NCI-H1417 (cell line): ENCODE measurements around the gene LORICRIN.

Experiments
- DNase-seq, 3 experiments: peaks; one replicate each; lab custom pipeline; 2025; lab: John Stamatoyannopoulos, UW

LORICRIN gene

GRCh38 chr1:153305682-153306081 is 46.2 kb downstream of the LORICRIN start:
- DNase-seq: no peak

- no peak for DNase-seq
Measured at GRCh38 chr1:153306303-153307220, 47.1 kb downstream of the LORICRIN start.

- DNase-seq: no peak
Measured at GRCh38 chr1:153307221-153307600, 47.7 kb downstream of the LORICRIN start.

GRCh38 chr1:153308540-153308939 is 49.1 kb downstream of the LORICRIN start:
- DNase-seq: no peak

- DNase-seq: no peak
Measured at GRCh38 chr1:153309441-153309840, 50.0 kb downstream of the LORICRIN start.

- DNase-seq: no peak
Measured at GRCh38 chr1:153310526-153310925, 51.0 kb downstream of the LORICRIN start.
